SU-DHL-6 (cell line): Measurements from ENCODE around the gene PRR9.

Experiments
- EZH2phosphoT487 ChIP-seq: fragments of 200-600 bp; sonication (generic), shearing (Covaris generic); conservative IDR thresholded peaks from 2 replicates; pipeline ENCODE4 v1.6.1; 2018; ENCODE audit warnings: mild to moderate bottlenecking, antibody characterized with exemption, low read length, moderate library complexity, mixed read lengths
- TF ChIP-seq, protein P1 (sequence below): fragments of 200-600 bp; sonication (generic); IDR thresholded peaks from one replicate; pipeline ENCODE4 v1.5.1; 2017; ENCODE audit warnings: antibody characterized with exemption, mild to moderate bottlenecking, low read length, moderate library complexity; ENCODE audit not compliant: insufficient read depth, poor library complexity, severe bottlenecking

DNA sequence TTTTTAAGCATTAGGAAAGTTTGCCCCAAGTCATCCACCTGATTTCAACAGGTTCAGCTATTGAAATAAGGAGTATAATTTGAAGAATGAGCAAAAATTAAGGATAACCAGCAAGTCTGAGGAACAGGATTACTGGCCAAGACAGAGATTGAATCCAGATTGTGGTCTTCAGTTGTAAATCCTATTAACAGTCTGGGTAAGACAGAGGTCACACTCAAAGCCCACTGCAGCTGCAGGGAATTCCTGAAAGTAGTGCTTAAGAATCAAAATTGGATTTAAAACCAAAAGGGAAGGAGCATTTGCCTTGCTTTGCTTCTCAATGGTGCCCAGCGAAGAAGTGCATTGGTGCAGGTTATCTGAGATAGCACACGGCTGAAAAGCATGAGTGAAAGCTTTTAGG lies 35.7 kb downstream of the PRR9 start:
- TF ChIP-seq, protein P1, sequence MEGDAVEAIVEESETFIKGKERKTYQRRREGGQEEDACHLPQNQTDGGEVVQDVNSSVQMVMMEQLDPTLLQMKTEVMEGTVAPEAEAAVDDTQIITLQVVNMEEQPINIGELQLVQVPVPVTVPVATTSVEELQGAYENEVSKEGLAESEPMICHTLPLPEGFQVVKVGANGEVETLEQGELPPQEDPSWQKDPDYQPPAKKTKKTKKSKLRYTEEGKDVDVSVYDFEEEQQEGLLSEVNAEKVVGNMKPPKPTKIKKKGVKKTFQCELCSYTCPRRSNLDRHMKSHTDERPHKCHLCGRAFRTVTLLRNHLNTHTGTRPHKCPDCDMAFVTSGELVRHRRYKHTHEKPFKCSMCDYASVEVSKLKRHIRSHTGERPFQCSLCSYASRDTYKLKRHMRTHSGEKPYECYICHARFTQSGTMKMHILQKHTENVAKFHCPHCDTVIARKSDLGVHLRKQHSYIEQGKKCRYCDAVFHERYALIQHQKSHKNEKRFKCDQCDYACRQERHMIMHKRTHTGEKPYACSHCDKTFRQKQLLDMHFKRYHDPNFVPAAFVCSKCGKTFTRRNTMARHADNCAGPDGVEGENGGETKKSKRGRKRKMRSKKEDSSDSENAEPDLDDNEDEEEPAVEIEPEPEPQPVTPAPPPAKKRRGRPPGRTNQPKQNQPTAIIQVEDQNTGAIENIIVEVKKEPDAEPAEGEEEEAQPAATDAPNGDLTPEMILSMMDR: no peak
- TF ChIP-seq EZH2phosphoT487: no peak
